ENCODE results near the gene MFGE8. TPM values are rescaled to one million over a fixed set of nuclear protein-coding genes. Genes with fewer than 3 reads are reported as not detected.

MFGE8 gene
- total and polyA plus RNA-seq, 9 of the 15 experiments (the other 6 are each of a cell fraction or from before 2014, with no cell fraction given): 2.3 to 142 (median 62.3) TPM

DNA sequence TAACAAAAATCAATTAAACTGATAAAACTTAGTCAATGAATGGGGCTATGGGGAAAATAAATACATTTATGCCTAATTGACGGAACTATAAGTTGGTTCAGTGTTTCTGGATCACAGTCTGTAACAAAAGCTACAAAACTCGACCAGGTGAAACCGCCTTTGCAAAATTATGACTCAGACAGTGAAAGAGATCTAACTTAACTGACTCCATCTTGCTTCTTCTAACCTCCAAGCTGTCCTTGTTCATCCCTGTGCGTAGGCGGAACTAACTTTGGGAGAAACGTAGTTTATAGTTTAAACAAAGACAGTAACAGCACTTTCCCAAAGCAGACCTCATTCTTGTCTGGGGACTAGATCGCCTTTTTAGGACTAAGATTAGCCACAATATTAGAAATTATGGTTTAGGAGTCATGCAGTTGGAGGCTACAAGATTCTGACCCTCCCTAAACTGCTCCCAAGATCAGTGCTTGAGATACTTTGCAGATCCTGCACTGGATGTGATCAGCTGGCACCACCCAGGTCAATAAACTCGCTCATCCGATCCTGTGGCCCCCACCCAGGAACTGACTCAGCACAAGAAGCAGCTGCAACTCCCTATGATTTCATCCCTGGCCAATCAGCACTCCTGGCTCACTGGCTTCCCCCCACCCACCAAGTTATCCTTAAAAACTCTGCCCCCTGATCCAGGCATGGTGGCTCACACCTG lies 7.2 kb upstream of the MFGE8 start (continued):
- TF ChIP-seq, protein P1, sequence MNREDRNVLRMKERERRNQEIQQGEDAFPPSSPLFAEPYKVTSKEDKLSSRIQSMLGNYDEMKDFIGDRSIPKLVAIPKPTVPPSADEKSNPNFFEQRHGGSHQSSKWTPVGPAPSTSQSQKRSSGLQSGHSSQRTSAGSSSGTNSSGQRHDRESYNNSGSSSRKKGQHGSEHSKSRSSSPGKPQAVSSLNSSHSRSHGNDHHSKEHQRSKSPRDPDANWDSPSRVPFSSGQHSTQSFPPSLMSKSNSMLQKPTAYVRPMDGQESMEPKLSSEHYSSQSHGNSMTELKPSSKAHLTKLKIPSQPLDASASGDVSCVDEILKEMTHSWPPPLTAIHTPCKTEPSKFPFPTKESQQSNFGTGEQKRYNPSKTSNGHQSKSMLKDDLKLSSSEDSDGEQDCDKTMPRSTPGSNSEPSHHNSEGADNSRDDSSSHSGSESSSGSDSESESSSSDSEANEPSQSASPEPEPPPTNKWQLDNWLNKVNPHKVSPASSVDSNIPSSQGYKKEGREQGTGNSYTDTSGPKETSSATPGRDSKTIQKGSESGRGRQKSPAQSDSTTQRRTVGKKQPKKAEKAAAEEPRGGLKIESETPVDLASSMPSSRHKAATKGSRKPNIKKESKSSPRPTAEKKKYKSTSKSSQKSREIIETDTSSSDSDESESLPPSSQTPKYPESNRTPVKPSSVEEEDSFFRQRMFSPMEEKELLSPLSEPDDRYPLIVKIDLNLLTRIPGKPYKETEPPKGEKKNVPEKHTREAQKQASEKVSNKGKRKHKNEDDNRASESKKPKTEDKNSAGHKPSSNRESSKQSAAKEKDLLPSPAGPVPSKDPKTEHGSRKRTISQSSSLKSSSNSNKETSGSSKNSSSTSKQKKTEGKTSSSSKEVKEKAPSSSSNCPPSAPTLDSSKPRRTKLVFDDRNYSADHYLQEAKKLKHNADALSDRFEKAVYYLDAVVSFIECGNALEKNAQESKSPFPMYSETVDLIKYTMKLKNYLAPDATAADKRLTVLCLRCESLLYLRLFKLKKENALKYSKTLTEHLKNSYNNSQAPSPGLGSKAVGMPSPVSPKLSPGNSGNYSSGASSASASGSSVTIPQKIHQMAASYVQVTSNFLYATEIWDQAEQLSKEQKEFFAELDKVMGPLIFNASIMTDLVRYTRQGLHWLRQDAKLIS (CRISPR knock-in tag; IDR thresholded peaks at IDR 0.05): no peak
- TF ChIP-seq GTF2B (IDR thresholded peaks at IDR 0.05; ENCODE audit: extremely low read depth, insufficient read length) (no peak), CBFA2T2 (conservative IDR thresholded peaks at IDR 0.05) (no peak), ZSCAN32 (CRISPR knock-in tag; IDR thresholded peaks at IDR 0.05) (no peak), TFAM (CRISPR knock-in tag; conservative IDR thresholded peaks at IDR 0.05) (no peak), POLR2AphosphoS2 (IDR thresholded peaks at IDR 0.05; ENCODE audit: low read length) (no peak), HIVEP1 (CRISPR knock-in tag; IDR thresholded peaks at IDR 0.05) (no peak), ID3 (CRISPR knock-in tag; IDR thresholded peaks at IDR 0.05) (peak; percentile 40; the same call in 1 of the 2 replicates), ID3 (tag; IDR thresholded peaks at IDR 0.05) (peak; percentile 89), RBM15 (IDR thresholded peaks at IDR 0.05; ENCODE audit: insufficient read depth, low read length) (no peak), NR4A1 (CRISPR knock-in tag; IDR thresholded peaks at IDR 0.05) (no peak), NR4A1 (tag; IDR thresholded peaks at IDR 0.05) (peak; percentile 95), ZNF518B (CRISPR knock-in tag; IDR thresholded peaks at IDR 0.05) (no peak), MTA1 (IDR thresholded peaks at IDR 0.05; ENCODE audit: borderline replicate concordance) (no peak), ZNF586 (CRISPR knock-in tag; conservative IDR thresholded peaks at IDR 0.05) (no peak), SMAD3 (CRISPR knock-in tag; conservative IDR thresholded peaks at IDR 0.05) (peak; percentile 30), CHCHD3 (CRISPR knock-in tag; IDR thresholded peaks at IDR 0.05) (no peak), SMARCA4 (IDR thresholded peaks at IDR 0.05) (peak; percentile 61; the same call in 1 of the 2 replicates)
- TF ChIP-seq, protein P2, sequence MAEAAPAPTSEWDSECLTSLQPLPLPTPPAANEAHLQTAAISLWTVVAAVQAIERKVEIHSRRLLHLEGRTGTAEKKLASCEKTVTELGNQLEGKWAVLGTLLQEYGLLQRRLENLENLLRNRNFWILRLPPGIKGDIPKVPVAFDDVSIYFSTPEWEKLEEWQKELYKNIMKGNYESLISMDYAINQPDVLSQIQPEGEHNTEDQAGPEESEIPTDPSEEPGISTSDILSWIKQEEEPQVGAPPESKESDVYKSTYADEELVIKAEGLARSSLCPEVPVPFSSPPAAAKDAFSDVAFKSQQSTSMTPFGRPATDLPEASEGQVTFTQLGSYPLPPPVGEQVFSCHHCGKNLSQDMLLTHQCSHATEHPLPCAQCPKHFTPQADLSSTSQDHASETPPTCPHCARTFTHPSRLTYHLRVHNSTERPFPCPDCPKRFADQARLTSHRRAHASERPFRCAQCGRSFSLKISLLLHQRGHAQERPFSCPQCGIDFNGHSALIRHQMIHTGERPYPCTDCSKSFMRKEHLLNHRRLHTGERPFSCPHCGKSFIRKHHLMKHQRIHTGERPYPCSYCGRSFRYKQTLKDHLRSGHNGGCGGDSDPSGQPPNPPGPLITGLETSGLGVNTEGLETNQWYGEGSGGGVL (CRISPR knock-in tag; IDR thresholded peaks at IDR 0.05): 0 out of 2 replicates have a peak, but pooled peaks have one; percentile 37

Measured in K562 (cell line).